SK-N-SH (cell line): ENCODE results near the gene FAM50B. TPM values are rescaled to one million over a fixed set of nuclear protein-coding genes. Genes with fewer than 3 reads are reported as not detected.

ENCODE experiments used
- CTCF ChIA-PET: fragments of 300-600, 350-600 bp; formaldehyde crosslinking; extraction: SDS; loops from one replicate; lab custom pipeline; 2021; lab: Yijun Ruan, JAX
- POLR2A ChIA-PET: fragments of 350-600 bp; sonication (Branson Sonifier 250); formaldehyde crosslinking; extraction: SDS; loops from one replicate; lab custom pipeline; 2020; ENCODE audit warnings: antibody characterized with exemption, inconsistent platforms; lab: Yijun Ruan, JAX
- DNase-seq: peaks from one replicate; pipeline ENCODE4 v3.0.0; 2012
- H2AFZ ChIP-seq: fragments of 200-600 bp; sonication (generic); 2 replicates; pipeline ENCODE4 v1.8.1; 2016; ENCODE audit warnings: antibody characterized with exemption, mild to moderate bottlenecking, low read depth
- H3F3A ChIP-seq: fragments of 200-600 bp; sonication (generic); replicated peaks from 2 replicates; pipeline ENCODE3; 2016; ENCODE audit warnings: antibody characterized with exemption, mild to moderate bottlenecking; ENCODE audit not compliant: insufficient read depth
- H3K27ac ChIP-seq, 2 experiments: fragments of 200-500 bp in 1 of 2; fragments of 200-600 bp in 1 of 2; sonication (Bioruptor generic) in 1 of 2; sonication (generic), shearing (Covaris generic) in 1 of 2; 2 replicates each; pipeline versions ENCODE4 v1.5.1 to v1.6.1; 2014 to 2016; ENCODE audit warnings: low read depth in 2 of 2, inconsistent platforms in 1 of 2, low read length in 1 of 2, mild to moderate bottlenecking in 1 of 2, mixed read lengths in 1 of 2
- H3K27me3 ChIP-seq: fragments of 200-600 bp; sonication (generic), shearing (Covaris generic); 2 replicates; pipeline ENCODE4 v1.6.1; 2016; ENCODE audit warnings: mixed run types; ENCODE audit not compliant: insufficient read depth
- H3K36me3 ChIP-seq, 2 experiments: fragments of 200-500 bp in 1 of 2; fragments of 200-600 bp in 1 of 2; sonication (Bioruptor generic) in 1 of 2; sonication (generic) in 1 of 2; replicated peaks in 1 of 2; 2 replicates each; pipeline versions ENCODE3 to v1.5.1; 2014 to 2016; ENCODE audit warnings: low read length in 1 of 2, mild to moderate bottlenecking in 1 of 2; ENCODE audit not compliant: insufficient read depth in 2 of 2, control insufficient read depth in 1 of 2
- H3K4me1 ChIP-seq, 2 experiments: fragments of 200-500 bp in 1 of 2; fragments of 200-600 bp in 1 of 2; sonication (Bioruptor generic) in 1 of 2; sonication (generic), shearing (Covaris generic) in 1 of 2; 2 replicates each; pipeline versions ENCODE4 v1.5.1 to v1.6.1; 2014 to 2016; ENCODE audit warnings: low read depth in 1 of 2, low read length in 1 of 2, mixed run types in 1 of 2; ENCODE audit not compliant: insufficient read depth in 2 of 2, control insufficient read depth in 1 of 2
- H3K4me2 ChIP-seq: fragments of 200-600 bp; sonication (generic), shearing (Covaris generic); 2 replicates; pipeline ENCODE4 v1.6.1; 2017; ENCODE audit warnings: mixed run types
- H3K4me3 ChIP-seq, 2 experiments: fragments of 200-500 bp in 1 of 2; fragments of 200-600 bp in 1 of 2; sonication (Bioruptor generic) in 1 of 2; sonication (generic), shearing (Covaris generic) in 1 of 2; 2 replicates each; pipeline versions ENCODE4 v1.5.1 to v1.8.1; 2014 to 2016; ENCODE audit warnings: low read depth in 2 of 2, inconsistent platforms in 1 of 2, low read length in 1 of 2, mild to moderate bottlenecking in 1 of 2, mixed read lengths in 1 of 2, moderate library complexity in 1 of 2
- H3K79me2 ChIP-seq: fragments of 200-600 bp; sonication (generic); 2 replicates; pipeline ENCODE4 v1.8.1; 2017; ENCODE audit warnings: mild to moderate bottlenecking; ENCODE audit not compliant: insufficient read depth
- H3K9ac ChIP-seq: fragments of 200-600 bp; sonication (generic); 2 replicates; pipeline ENCODE4 v1.6.1; 2017; ENCODE audit warnings: mixed run types
- H3K9me2 ChIP-seq: fragments of 200-600 bp; sonication (generic); 2 replicates; pipeline ENCODE4 v1.6.1; 2017; ENCODE audit warnings: mixed run types
- H3K9me3 ChIP-seq: fragments of 200-600 bp; sonication (generic); 2 replicates; pipeline ENCODE4 v1.6.1; 2017; ENCODE audit warnings: mixed run types, mild to moderate bottlenecking, moderate library complexity
- H4K20me1 ChIP-seq: fragments of 200-600 bp; sonication (generic); 2 replicates; pipeline ENCODE4 v1.6.1; 2017; ENCODE audit warnings: mild to moderate bottlenecking, mixed run types; ENCODE audit not compliant: insufficient read depth
- CHD2 ChIP-seq: fragments of 150-350 bp; IDR thresholded peaks from 2 replicates; pipeline ENCODE4 v1.6.1; 2018; ENCODE audit warnings: low read length; ENCODE audit not compliant: partially characterized antibody
- ELF1 ChIP-seq: IDR thresholded peaks from 2 replicates; pipeline ENCODE4 v1.4.0; 2012
- EP300 ChIP-seq, 2 experiments: IDR thresholded peaks; 2 replicates each; pipeline versions ENCODE4 v1.4.0 to v1.6.1; 2012; ENCODE audit warnings: borderline replicate concordance in 1 of 2, low read depth in 1 of 2, low read length in 1 of 2
- EZH2phosphoT487 ChIP-seq: fragments of 200-600 bp; sonication (generic); IDR thresholded peaks from 2 replicates; pipeline ENCODE4 v1.6.1; 2017; ENCODE audit warnings: low read depth, mixed run types, mild to moderate bottlenecking, antibody characterized with exemption, moderate library complexity, borderline replicate concordance
- FOSL2 ChIP-seq: IDR thresholded peaks from 2 replicates; pipeline ENCODE4 v1.4.0; 2012; ENCODE audit warnings: low read depth, mild to moderate bottlenecking, moderate library complexity, borderline replicate concordance
- FOXJ3 ChIP-seq: sonication (generic); formaldehyde crosslinking; IDR thresholded peaks from 2 replicates; pipeline ENCODE4 v1.5.1; 2020; ENCODE audit warnings: mild to moderate bottlenecking, missing genetic modification reagents
- FOXM1 ChIP-seq: IDR thresholded peaks from 2 replicates; pipeline ENCODE4 v1.4.0; 2012; ENCODE audit warnings: low read depth, mild to moderate bottlenecking
- GABPA ChIP-seq: IDR thresholded peaks from 2 replicates; pipeline ENCODE4 v1.4.0; 2012; ENCODE audit warnings: low read depth, mild to moderate bottlenecking
- GATA2 ChIP-seq: sonication (generic); formaldehyde crosslinking; IDR thresholded peaks from 2 replicates; pipeline ENCODE4 v1.5.0; 2020; ENCODE audit warnings: mild to moderate bottlenecking, missing genetic modification reagents
- JUND ChIP-seq: IDR thresholded peaks from 2 replicates; pipeline ENCODE4 v1.4.0; 2012
- MEF2A ChIP-seq: IDR thresholded peaks from 2 replicates; pipeline ENCODE4 v1.4.0; 2012; ENCODE audit warnings: low read depth, borderline replicate concordance
- NFIC ChIP-seq: IDR thresholded peaks from 2 replicates; pipeline ENCODE4 v1.4.0; 2012; ENCODE audit warnings: borderline replicate concordance
- NRF1 ChIP-seq: IDR thresholded peaks from 2 replicates; pipeline ENCODE4 v1.6.1; 2012; ENCODE audit warnings: low read depth, mild to moderate bottlenecking, low read length
- POLR2AphosphoS5 ChIP-seq: IDR thresholded peaks from 2 replicates; pipeline ENCODE4 v1.6.1; 2012; ENCODE audit warnings: low read depth, low read length
- RCOR1 ChIP-seq: fragments of 150-350 bp; IDR thresholded peaks from 2 replicates; pipeline ENCODE4 v1.6.1; 2017; ENCODE audit warnings: antibody characterized with exemption, low read length
- RFX5 ChIP-seq: IDR thresholded peaks from 2 replicates; pipeline ENCODE4 v1.6.1; 2012; ENCODE audit warnings: mild to moderate bottlenecking, improper control_type of control experiment, low read length
- SIN3A ChIP-seq: IDR thresholded peaks from 2 replicates; pipeline ENCODE4 v1.6.1; 2012; ENCODE audit warnings: low read depth, mild to moderate bottlenecking, low read length, moderate library complexity, borderline replicate concordance
- SMC3 ChIP-seq: IDR thresholded peaks from 2 replicates; pipeline ENCODE4 v1.6.1; 2012; ENCODE audit warnings: low read depth, low read length, improper control_type of control experiment
- TAF1 ChIP-seq: IDR thresholded peaks from 2 replicates; pipeline ENCODE4 v1.6.1; 2012; ENCODE audit warnings: low read depth, mild to moderate bottlenecking, low read length, moderate library complexity, borderline replicate concordance
- TEAD4 ChIP-seq: IDR thresholded peaks from 2 replicates; pipeline ENCODE4 v1.4.0; 2012; ENCODE audit warnings: mild to moderate bottlenecking, borderline replicate concordance; ENCODE audit not compliant: insufficient read depth
- YY1 ChIP-seq: IDR thresholded peaks from 2 replicates; pipeline ENCODE4 v1.4.0; 2012; ENCODE audit warnings: low read depth, mild to moderate bottlenecking
- WGBS: methylation state at CpG from one replicate; pipeline ENCODE4 v1.1.6; 2017; ENCODE audit warnings: low lambda C conversion rate; 5-methylcytosine and 5-hydroxymethylcytosine counted together
- polyA plus RNA-seq, 3 experiments: library from polyadenylated mRNA; depleted of rRNA; stranded (reverse); fragments of >200 nt; gene quantifications; 2 replicates each; pipeline ENCODE4 v1.2.3, GENCODE V29; 2012
- TF ChIP-seq, protein P1 (sequence below): fragments of 200-600 bp; sonication (generic); IDR thresholded peaks from 2 replicates; pipeline ENCODE4 v1.6.1; 2017; ENCODE audit warnings: antibody characterized with exemption, mild to moderate bottlenecking, moderate library complexity
- TF ChIP-seq, protein P2 (sequence below): IDR thresholded peaks from 2 replicates; pipeline ENCODE4 v1.6.1; 2012; ENCODE audit warnings: mild to moderate bottlenecking, low read depth, low read length, moderate library complexity
- TF ChIP-seq, protein P3 (sequence below): fragments of 150-350 bp; IDR thresholded peaks from 2 replicates; pipeline ENCODE4 v1.6.1; 2017; ENCODE audit warnings: antibody characterized with exemption, low read length, low read depth, borderline replicate concordance
- TF ChIP-seq, protein P4 (sequence below): IDR thresholded peaks from 2 replicates; pipeline ENCODE4; 2012
- TF ChIP-seq, protein P5 (sequence below): IDR thresholded peaks from 2 replicates; pipeline ENCODE4 v1.4.0; 2012; ENCODE audit warnings: low read depth

The FAM50B gene
- polyA plus RNA-seq, 1 of the 3 experiments (the other 2 are of a cell fraction) = 13.8 TPM

DNA sequence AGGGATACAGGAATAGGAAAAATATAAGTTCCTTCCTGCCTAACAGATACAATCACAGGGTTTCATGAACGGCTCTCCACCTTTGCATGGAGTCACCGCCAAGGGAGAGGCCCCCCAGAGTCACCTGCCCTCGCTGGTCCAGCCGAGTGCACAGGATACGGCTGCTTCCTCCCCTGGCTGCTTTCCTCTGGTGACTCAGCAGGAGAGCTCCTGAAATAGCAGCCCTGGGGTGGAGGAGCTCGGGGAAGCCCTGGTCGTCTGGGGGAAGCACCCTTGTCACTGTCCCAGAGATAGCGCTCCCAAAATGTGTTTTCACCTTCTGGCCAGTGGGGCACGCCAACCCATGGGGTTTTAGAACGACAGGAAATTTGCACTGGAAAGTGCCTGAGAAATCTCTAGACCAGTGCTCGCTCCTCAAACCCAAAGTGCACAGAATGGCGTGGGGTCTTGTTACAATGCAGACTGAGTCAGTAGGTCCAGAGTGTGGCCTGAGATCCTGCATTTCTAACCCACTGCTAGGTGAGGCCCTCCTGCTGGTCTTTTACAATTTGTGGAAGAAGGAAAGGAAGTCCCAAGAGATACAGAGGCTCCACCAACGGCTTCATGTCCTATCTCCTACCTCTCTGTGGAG lies 35.9 kb upstream of the FAM50B start:
- POLR2A ChIA-PET = no interaction called here
- WGBS = 46% methylated on average over 10 of the region's 13 CpGs
- H3K36me3 ChIP-seq = no peaks in the 10 kb centered on the region
- no peaks in the 10 kb centered on the region for H3K27me3 ChIP-seq
- CTCF ChIA-PET = interaction anchor here (0.6 to 2.4 kb wide), 2 partner anchors 12 to 36 kb away, joined by 3 to 7 read pairs; partner anchors contain the start of gene FAM50B
- H3K4me3 ChIP-seq = no peak overlapping the region
- H3K79me2 ChIP-seq = no peaks in the 10 kb centered on the region
- peak overlapping the region; percentile 41 for H3K4me2 ChIP-seq
- no peaks in the 10 kb centered on the region for H3K9me3 ChIP-seq
- H3F3A ChIP-seq = peaks cover 12% of the 10 kb centered on the region
- H3K4me1 ChIP-seq = peaks cover 8 to 20% of the 10 kb centered on the region in 2 experiments; a peak in 3 of 4 replicates
- DNase-seq = no peak
- no peaks in the 10 kb centered on the region for H3K9me2 ChIP-seq
- H2AFZ ChIP-seq = no peak overlapping the region
- no peaks in the 10 kb centered on the region for H4K20me1 ChIP-seq
- peak overlapping the region in 1 of 2 experiments; percentile 33; a peak in 1 of 4 replicates for H3K27ac ChIP-seq
- no peak overlapping the region for H3K9ac ChIP-seq
- no peak for TF ChIP-seq TEAD4
- no peak for TF ChIP-seq FOXJ3 (CRISPR knock-in tag)
- TF ChIP-seq TAF1 = no peak
- peak; percentile 74 for TF ChIP-seq FOSL2
- no peak for TF ChIP-seq SIN3A
- TF ChIP-seq EP300 (IDR thresholded peaks at IDR 0.05; ENCODE audit: borderline replicate concordance in 1 of 2, low read depth in 1 of 2, low read length in 1 of 2) = peak in 1 of 2 experiments; percentile 38; a peak in 1 of 4 replicates
- no peak for TF ChIP-seq EZH2phosphoT487
- no peak for TF ChIP-seq CHD2
- no peak for TF ChIP-seq RFX5
- TF ChIP-seq RCOR1 = no peak
- no peak for TF ChIP-seq NRF1
- peak; percentile 59 for TF ChIP-seq JUND
- no peak for TF ChIP-seq POLR2AphosphoS5
- no peak for TF ChIP-seq GATA2 (CRISPR knock-in tag)
- TF ChIP-seq, protein P1, sequence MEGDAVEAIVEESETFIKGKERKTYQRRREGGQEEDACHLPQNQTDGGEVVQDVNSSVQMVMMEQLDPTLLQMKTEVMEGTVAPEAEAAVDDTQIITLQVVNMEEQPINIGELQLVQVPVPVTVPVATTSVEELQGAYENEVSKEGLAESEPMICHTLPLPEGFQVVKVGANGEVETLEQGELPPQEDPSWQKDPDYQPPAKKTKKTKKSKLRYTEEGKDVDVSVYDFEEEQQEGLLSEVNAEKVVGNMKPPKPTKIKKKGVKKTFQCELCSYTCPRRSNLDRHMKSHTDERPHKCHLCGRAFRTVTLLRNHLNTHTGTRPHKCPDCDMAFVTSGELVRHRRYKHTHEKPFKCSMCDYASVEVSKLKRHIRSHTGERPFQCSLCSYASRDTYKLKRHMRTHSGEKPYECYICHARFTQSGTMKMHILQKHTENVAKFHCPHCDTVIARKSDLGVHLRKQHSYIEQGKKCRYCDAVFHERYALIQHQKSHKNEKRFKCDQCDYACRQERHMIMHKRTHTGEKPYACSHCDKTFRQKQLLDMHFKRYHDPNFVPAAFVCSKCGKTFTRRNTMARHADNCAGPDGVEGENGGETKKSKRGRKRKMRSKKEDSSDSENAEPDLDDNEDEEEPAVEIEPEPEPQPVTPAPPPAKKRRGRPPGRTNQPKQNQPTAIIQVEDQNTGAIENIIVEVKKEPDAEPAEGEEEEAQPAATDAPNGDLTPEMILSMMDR = no peak
- TF ChIP-seq SMC3 = no peak
- TF ChIP-seq, protein P2, sequence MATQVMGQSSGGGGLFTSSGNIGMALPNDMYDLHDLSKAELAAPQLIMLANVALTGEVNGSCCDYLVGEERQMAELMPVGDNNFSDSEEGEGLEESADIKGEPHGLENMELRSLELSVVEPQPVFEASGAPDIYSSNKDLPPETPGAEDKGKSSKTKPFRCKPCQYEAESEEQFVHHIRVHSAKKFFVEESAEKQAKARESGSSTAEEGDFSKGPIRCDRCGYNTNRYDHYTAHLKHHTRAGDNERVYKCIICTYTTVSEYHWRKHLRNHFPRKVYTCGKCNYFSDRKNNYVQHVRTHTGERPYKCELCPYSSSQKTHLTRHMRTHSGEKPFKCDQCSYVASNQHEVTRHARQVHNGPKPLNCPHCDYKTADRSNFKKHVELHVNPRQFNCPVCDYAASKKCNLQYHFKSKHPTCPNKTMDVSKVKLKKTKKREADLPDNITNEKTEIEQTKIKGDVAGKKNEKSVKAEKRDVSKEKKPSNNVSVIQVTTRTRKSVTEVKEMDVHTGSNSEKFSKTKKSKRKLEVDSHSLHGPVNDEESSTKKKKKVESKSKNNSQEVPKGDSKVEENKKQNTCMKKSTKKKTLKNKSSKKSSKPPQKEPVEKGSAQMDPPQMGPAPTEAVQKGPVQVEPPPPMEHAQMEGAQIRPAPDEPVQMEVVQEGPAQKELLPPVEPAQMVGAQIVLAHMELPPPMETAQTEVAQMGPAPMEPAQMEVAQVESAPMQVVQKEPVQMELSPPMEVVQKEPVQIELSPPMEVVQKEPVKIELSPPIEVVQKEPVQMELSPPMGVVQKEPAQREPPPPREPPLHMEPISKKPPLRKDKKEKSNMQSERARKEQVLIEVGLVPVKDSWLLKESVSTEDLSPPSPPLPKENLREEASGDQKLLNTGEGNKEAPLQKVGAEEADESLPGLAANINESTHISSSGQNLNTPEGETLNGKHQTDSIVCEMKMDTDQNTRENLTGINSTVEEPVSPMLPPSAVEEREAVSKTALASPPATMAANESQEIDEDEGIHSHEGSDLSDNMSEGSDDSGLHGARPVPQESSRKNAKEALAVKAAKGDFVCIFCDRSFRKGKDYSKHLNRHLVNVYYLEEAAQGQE = 0 out of 2 replicates have a peak, but pooled peaks have one; percentile 17
- no peak for TF ChIP-seq FOXM1
- TF ChIP-seq, protein P3, sequence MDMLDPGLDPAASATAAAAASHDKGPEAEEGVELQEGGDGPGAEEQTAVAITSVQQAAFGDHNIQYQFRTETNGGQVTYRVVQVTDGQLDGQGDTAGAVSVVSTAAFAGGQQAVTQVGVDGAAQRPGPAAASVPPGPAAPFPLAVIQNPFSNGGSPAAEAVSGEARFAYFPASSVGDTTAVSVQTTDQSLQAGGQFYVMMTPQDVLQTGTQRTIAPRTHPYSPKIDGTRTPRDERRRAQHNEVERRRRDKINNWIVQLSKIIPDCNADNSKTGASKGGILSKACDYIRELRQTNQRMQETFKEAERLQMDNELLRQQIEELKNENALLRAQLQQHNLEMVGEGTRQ = no peak
- no peak for TF ChIP-seq GABPA
- no peak for TF ChIP-seq ELF1
- no peak for TF ChIP-seq YY1
- TF ChIP-seq, protein P4, sequence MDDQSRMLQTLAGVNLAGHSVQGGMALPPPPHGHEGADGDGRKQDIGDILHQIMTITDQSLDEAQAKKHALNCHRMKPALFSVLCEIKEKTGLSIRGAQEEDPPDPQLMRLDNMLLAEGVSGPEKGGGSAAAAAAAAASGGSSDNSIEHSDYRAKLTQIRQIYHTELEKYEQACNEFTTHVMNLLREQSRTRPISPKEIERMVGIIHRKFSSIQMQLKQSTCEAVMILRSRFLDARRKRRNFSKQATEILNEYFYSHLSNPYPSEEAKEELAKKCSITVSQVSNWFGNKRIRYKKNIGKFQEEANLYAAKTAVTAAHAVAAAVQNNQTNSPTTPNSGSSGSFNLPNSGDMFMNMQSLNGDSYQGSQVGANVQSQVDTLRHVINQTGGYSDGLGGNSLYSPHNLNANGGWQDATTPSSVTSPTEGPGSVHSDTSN = no peak; the same call in 1 of the 2 replicates
- TF ChIP-seq MEF2A = peak; percentile 76; the same call in 1 of the 2 replicates
- TF ChIP-seq, protein P5, sequence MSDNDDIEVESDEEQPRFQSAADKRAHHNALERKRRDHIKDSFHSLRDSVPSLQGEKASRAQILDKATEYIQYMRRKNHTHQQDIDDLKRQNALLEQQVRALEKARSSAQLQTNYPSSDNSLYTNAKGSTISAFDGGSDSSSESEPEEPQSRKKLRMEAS = no peak
- TF ChIP-seq NFIC = peak; percentile 55
